RWPE1 (cell line): Measurements from ENCODE around the gene NEXMIF.

ENCODE experiments used
- CTCF ChIA-PET: fragments of 350-600 bp; sonication (Branson Sonifier 250); formaldehyde crosslinking; extraction: SDS; loops from one replicate; lab custom pipeline; 2021; lab: Yijun Ruan, JAX
- POLR2A ChIA-PET: fragments of 400-600 bp; formaldehyde crosslinking; extraction: SDS; loops from one replicate; lab custom pipeline; 2020; ENCODE audit warnings: antibody characterized with exemption; ENCODE audit not compliant: low non-redundant PET; lab: Yijun Ruan, JAX
- DNase-seq: peaks from one replicate; pipeline ENCODE4 v3.0.0; 2012; ENCODE audit warnings: low spot score
- H3K27ac ChIP-seq: fragments of 450-650 bp; 2 replicates; pipeline ENCODE4 v1.5.1; 2017
- CTCF ChIP-seq: fragments of 450-650 bp; conservative IDR thresholded peaks from 2 replicates; pipeline ENCODE4 v1.5.1; 2017; ENCODE audit warnings: low read depth, mild to moderate bottlenecking

The NEXMIF gene

GRCh38 chrX:74923942-74924448 lies 1.3 kb downstream of the NEXMIF start:
- POLR2A ChIA-PET: no interaction called here
- CTCF ChIA-PET: interaction anchor here (0.6 to 0.7 kb wide), 2 partner anchors 73 to 512 kb away, joined by 3 read pairs; no protein-coding TSS in a partner anchor
- no peak overlapping the region for H3K27ac ChIP-seq
- DNase-seq: no peak
- no peak for TF ChIP-seq CTCF

GRCh38 chrX:74922922-74923543 lies 2.2 kb downstream of the NEXMIF start:
- DNase-seq: no peak
- CTCF ChIA-PET: interaction anchor here (0.7 kb wide), 1 partner anchor 358 kb away, joined by 3 read pairs; no protein-coding TSS in a partner anchor
- POLR2A ChIA-PET: no interaction called here
- TF ChIP-seq CTCF: no peak
- no peak overlapping the region for H3K27ac ChIP-seq

- TF ChIP-seq CTCF: no peak
- no peak overlapping the region for H3K27ac ChIP-seq
- DNase-seq: no peak
- ChIA-PET POLR2A (no interaction called here), CTCF (no interaction called here)
These were observed 13.8 kb downstream of the NEXMIF start for GRCh38 chrX:74911494-74911893.

- CTCF ChIA-PET: no interaction called here
- DNase-seq: no peak
- POLR2A ChIA-PET: no interaction called here
- TF ChIP-seq CTCF: no peak
- H3K27ac ChIP-seq: no peak overlapping the region
These were observed 18.8 kb downstream of the NEXMIF start for GRCh38 chrX:74906417-74906816.

- no peak overlapping the region for H3K27ac ChIP-seq
- DNase-seq: no peak
- CTCF ChIA-PET: no interaction called here
- POLR2A ChIA-PET: no interaction called here
- no peak for TF ChIP-seq CTCF
These were observed 22.4 kb downstream of the NEXMIF start for GRCh38 chrX:74902806-74903205.

GRCh38 chrX:74892561-74892960 lies 32.7 kb downstream of the NEXMIF start:
- no peak for DNase-seq
- CTCF ChIA-PET: interaction anchor here (1.2 kb wide), 1 partner anchor 9 kb away, joined by 3 read pairs; no protein-coding TSS in a partner anchor
- POLR2A ChIA-PET: no interaction called here
- H3K27ac ChIP-seq: no peak overlapping the region
- no peak for TF ChIP-seq CTCF
